K562 (cell line): ENCODE data around the gene SPOUT1. TPM values are rescaled to one million over a fixed set of nuclear protein-coding genes. Genes with fewer than 3 reads are reported as not detected.

ENCODE experiments used
- ARHGAP35 ChIP-seq: fragments of 450-650 bp; IDR thresholded peaks from 2 replicates; pipeline ENCODE4 v1.6.1; 2018; ENCODE audit not compliant: partially characterized antibody
- HNRNPUL1 ChIP-seq: fragments of 200-400 bp; formaldehyde crosslinking; IDR thresholded peaks from 2 replicates; pipeline ENCODE4 v1.6.1; 2017; ENCODE audit warnings: low read length
- NRF1 ChIP-seq, 2 experiments: fragments of 450-650 bp; IDR thresholded peaks in 1 of 2; conservative IDR thresholded peaks in 1 of 2; 2 replicates each; pipeline ENCODE4 v1.6.1; 2014; ENCODE audit warnings: mild to moderate bottlenecking in 2 of 2
- SRSF9 ChIP-seq: fragments of 200-400 bp; formaldehyde crosslinking; IDR thresholded peaks from 2 replicates; pipeline ENCODE4 v1.6.1; 2017; ENCODE audit warnings: low read depth, low read length, borderline replicate concordance
- polyA plus RNA-seq, 8 experiments: library from polyadenylated mRNA; depleted of rRNA in 4 of 8; stranded (reverse) in 5 of 8; unstranded in 3 of 8; fragments of >200 nt; fragmentation: Nextera tagmentation in 2 of 8; fragmentation: Illumina TruSeq in 1 of 8; extraction: Ambion mirVana in 2 of 8; extraction: Trizol in 1 of 8; gene quantifications; 2 replicates each; pipeline versions ENCODE4 v1.2.1 to v1.2.3, GENCODE V29; 2011 to 2014; ENCODE audit warnings: inconsistent platforms in 1 of 8, missing spikeins in 1 of 8
- total RNA-seq, 7 experiments: library from RNA; depleted of rRNA in 6 of 7; stranded (reverse); fragments of >200 nt in 6 of 7; fragmentation: Illumina TruSeq in 2 of 7; extraction: Trizol in 2 of 7; gene quantifications; 2 replicates each; pipeline versions ENCODE4 v1.2.1 to v1.2.3, GENCODE V29; 2011 to 2021; ENCODE audit warnings: low replicate concordance in 1 of 7
- TF ChIP-seq, protein P1 (sequence below), 3 experiments: fragments of 200-800 bp in 1 of 3; sonication (Bioruptor generic) in 1 of 3; sonication (generic) in 1 of 3; formaldehyde crosslinking in 1 of 3; IDR thresholded peaks; 2 replicates each; pipeline versions ENCODE4 v1.6.1 to v1.8.0; 2016 to 2022; ENCODE audit warnings: mild to moderate bottlenecking in 2 of 3, missing compliant biosample characterization in 2 of 3, missing genetic modification characterization in 2 of 3, missing genetic modification reagents in 1 of 3
- TF ChIP-seq, protein P2 (sequence below): fragments of 200-800 bp; sonication (Bioruptor generic); IDR thresholded peaks from 2 replicates; pipeline ENCODE4 v1.6.1; 2017; ENCODE audit warnings: missing genetic modification characterization, missing compliant biosample characterization

The SPOUT1 gene
- total and polyA plus RNA-seq, 9 of the 15 experiments (the other 6 are each of a cell fraction or from before 2014, with no cell fraction given) = 10.6 to 121 (median 37.4) TPM

DNA sequence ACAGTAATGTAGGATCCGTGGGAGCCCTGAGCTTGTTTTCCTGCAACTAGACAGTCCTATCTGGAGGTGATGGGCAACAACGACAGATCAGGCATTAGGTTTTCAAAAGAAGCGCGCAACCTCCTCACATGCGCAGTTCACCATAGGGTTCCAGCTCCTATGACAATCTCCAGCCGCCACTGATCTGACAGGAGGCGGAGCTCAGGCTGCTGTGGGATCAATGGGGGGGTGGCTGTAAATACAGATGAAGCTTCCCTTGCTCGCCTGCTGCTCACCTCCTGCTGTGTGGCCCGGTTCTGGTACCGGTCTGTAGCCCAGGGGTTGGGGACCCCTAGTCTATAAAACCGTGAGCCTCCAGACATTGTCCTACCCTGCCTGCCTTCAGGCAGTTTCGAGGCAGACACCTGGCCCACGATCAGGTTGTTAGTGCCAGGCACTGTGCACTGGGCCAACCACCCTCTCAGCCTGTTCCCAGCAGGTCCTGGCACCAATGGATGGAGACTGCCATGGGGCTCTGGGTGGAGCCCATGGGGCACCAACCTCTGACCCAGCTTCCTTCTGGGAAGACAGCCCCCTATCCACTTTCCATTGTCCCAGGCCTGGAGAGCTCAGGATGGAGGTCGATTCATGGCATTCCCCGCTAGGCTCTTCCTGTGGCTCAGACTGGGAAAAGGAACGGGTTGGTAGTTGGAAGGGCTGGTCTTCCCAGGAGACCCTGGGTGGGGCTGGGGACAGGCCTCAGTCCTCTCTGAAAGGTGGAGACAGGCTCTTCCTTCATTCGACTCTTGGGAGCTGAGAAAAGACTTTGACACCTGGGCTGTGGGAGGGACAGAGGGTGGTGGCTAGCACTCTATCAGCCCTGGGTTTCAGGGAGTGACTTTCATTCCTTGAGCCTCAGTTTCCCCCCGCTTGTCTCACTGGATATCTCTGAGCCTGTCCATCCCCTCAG is 9.6 kb downstream of the SPOUT1 start (continued):
- TF ChIP-seq, protein P1, sequence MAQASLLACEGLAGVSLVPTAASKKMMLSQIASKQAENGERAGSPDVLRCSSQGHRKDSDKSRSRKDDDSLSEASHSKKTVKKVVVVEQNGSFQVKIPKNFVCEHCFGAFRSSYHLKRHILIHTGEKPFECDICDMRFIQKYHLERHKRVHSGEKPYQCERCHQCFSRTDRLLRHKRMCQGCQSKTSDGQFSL (CRISPR knock-in tag; IDR thresholded peaks at IDR 0.05) = peak; percentile 85; the same call in 1 of the 2 replicates
- TF ChIP-seq, protein P1 (tag; IDR thresholded peaks at IDR 0.05) = peak in 1 of 2 experiments; percentile 84; a peak in 2 of 4 replicates
- TF ChIP-seq NRF1 (conservative IDR thresholded peaks at IDR 0.05 in 1 of 2, IDR thresholded peaks at IDR 0.05 in 1 of 2) (peak; percentile 88 to 89), ARHGAP35 (no peak), HNRNPUL1 (no peak), SRSF9 (no peak)
- TF ChIP-seq, protein P2, sequence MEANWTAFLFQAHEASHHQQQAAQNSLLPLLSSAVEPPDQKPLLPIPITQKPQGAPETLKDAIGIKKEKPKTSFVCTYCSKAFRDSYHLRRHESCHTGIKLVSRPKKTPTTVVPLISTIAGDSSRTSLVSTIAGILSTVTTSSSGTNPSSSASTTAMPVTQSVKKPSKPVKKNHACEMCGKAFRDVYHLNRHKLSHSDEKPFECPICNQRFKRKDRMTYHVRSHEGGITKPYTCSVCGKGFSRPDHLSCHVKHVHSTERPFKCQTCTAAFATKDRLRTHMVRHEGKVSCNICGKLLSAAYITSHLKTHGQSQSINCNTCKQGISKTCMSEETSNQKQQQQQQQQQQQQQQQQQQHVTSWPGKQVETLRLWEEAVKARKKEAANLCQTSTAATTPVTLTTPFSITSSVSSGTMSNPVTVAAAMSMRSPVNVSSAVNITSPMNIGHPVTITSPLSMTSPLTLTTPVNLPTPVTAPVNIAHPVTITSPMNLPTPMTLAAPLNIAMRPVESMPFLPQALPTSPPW = peak; percentile 31
- TF ChIP-seq, all 486 proteins: peak for 25
